Neutrophil (primary cell): ENCODE measurements around the gene NAT9.

Experiments
- H3K27ac ChIP-seq: fragments of 200-600 bp; sonication (generic); 2 replicates; pipeline ENCODE4 v1.5.1; 2016; ENCODE audit warnings: mild to moderate bottlenecking, moderate library complexity
- H3K27me3 ChIP-seq: fragments of 200-600 bp; sonication (generic); 2 replicates; pipeline ENCODE4 v1.6.0; 2016; ENCODE audit warnings: mild to moderate bottlenecking
- H3K36me3 ChIP-seq: fragments of 200-600 bp; sonication (generic); 2 replicates; pipeline ENCODE4 v1.5.1; 2017
- H3K4me1 ChIP-seq, 2 experiments: fragments of 200-600 bp in 1 of 2; sonication (generic) in 1 of 2; 1 replicate in 1 of 2; 2 replicates in 1 of 2; pipeline versions ENCODE4 v1.5.1 to v1.6.1; 2013 to 2016; ENCODE audit warnings: low read depth in 1 of 2, low read length in 1 of 2, mild to moderate bottlenecking in 1 of 2, moderate library complexity in 1 of 2; ENCODE audit not compliant: control insufficient read depth in 1 of 2, insufficient read depth in 1 of 2
- H3K4me3 ChIP-seq, 2 experiments: fragments of 200-600 bp in 1 of 2; sonication (generic) in 1 of 2; 1 replicate in 1 of 2; 2 replicates in 1 of 2; pipeline ENCODE4 v1.5.1; 2013 to 2016; ENCODE audit warnings: low read depth in 1 of 2, low read length in 1 of 2, mild to moderate bottlenecking in 1 of 2, moderate library complexity in 1 of 2
- H3K9me3 ChIP-seq: fragments of 200-600 bp; sonication (generic); 2 replicates; pipeline ENCODE4 v1.5.1; 2016
- CTCF ChIP-seq: fragments of 200-600 bp; sonication (generic); IDR thresholded peaks from 2 replicates; pipeline ENCODE4 v1.5.1; 2016; ENCODE audit warnings: antibody characterized with exemption

The NAT9 gene

GRCh38 chr17:74729368-74729767, 46.8 kb downstream of the NAT9 start:
- H3K36me3 ChIP-seq: no peaks in the 10 kb centered on the region
- H3K27me3 ChIP-seq: peaks cover 14% of the 10 kb centered on the region
- no peak for TF ChIP-seq CTCF
- H3K4me1 ChIP-seq: peaks cover 0 to 8% of the 10 kb centered on the region in 2 experiments
- H3K27ac ChIP-seq: no peak overlapping the region
- no peaks in the 10 kb centered on the region for H3K9me3 ChIP-seq
- H3K4me3 ChIP-seq: no peak overlapping the region

DNA sequence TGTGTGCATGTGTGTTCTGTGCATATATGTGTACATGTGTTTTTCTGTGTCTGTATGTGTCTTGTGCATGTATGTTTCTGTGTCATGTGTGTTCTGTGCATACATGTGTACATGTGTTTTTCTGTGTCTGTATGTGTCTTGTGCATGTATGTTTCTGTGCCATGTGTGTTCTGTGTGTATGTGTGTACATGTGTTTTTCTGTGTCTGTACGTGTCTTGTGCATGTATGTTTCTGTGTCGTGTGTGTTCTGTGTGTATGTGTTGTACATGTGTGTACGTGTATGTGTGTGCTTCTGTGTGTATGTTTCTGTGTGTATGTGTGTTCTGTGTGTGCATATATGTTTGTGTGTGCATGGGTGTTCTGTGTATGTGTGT, 47.5 kb downstream of the NAT9 start:
- no peaks in the 10 kb centered on the region for H3K36me3 ChIP-seq
- no peak for TF ChIP-seq CTCF
- H3K4me1 ChIP-seq: peaks cover 0 to 8% of the 10 kb centered on the region in 2 experiments
- no peaks in the 10 kb centered on the region for H3K9me3 ChIP-seq
- H3K27me3 ChIP-seq: peaks cover 14% of the 10 kb centered on the region
- H3K4me3 ChIP-seq: no peak overlapping the region
- H3K27ac ChIP-seq: no peak overlapping the region

- no peak for TF ChIP-seq CTCF
- H3K27me3 ChIP-seq: peaks cover 15% of the 10 kb centered on the region
- no peak overlapping the region for H3K4me3 ChIP-seq
- no peak overlapping the region for H3K27ac ChIP-seq
- H3K4me1 ChIP-seq: peaks cover 0 to 8% of the 10 kb centered on the region in 2 experiments
- no peaks in the 10 kb centered on the region for H3K36me3 ChIP-seq
- H3K9me3 ChIP-seq: no peaks in the 10 kb centered on the region
Measured at GRCh38 chr17:74728033-74728701, 48.0 kb downstream of the NAT9 start.

- H3K4me3 ChIP-seq: no peak overlapping the region
- peaks cover 3% of the 10 kb centered on the region for H3K27me3 ChIP-seq
- no peaks in the 10 kb centered on the region for H3K4me1 ChIP-seq
- no peak for TF ChIP-seq CTCF
- no peak overlapping the region for H3K27ac ChIP-seq
- no peaks in the 10 kb centered on the region for H3K36me3 ChIP-seq
- no peaks in the 10 kb centered on the region for H3K9me3 ChIP-seq
Measured at GRCh38 chr17:74725111-74725510, 51.0 kb downstream of the NAT9 start.

DNA sequence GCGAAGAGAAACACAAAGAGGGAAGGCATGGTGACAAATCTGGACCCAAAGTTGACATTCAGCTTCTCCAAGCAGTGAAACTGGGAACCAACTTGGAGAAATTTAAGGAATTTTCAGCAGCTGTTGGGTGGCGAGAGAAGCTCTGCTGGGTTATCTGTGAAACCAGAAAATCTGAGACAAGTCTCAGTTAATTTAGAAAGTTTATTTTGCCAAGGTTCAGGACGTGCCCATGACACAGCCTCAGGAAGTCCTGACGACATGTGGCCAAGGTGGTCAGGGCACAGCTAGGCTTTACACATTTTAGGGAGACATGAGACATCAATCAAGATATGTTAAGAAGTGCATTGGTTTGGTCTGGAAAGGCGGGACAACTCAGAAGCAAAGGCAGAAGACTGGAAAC, 52.3 kb downstream of the NAT9 start:
- H3K27me3 ChIP-seq: peaks cover 3% of the 10 kb centered on the region
- TF ChIP-seq CTCF: no peak
- H3K36me3 ChIP-seq: no peaks in the 10 kb centered on the region
- no peak overlapping the region for H3K4me3 ChIP-seq
- H3K4me1 ChIP-seq: no peaks in the 10 kb centered on the region
- H3K27ac ChIP-seq: no peak overlapping the region
- H3K9me3 ChIP-seq: no peaks in the 10 kb centered on the region
